Astrocyte of the spinal cord (primary cell): Measurements from ENCODE around the gene ARHGEF1.
A peak's percentile ranks its signal among the peaks of the same experiment; 100 is the strongest.

Experiments used
- DNase-seq: peaks from one replicate; pipeline ENCODE4 v3.0.0; 2011; ENCODE audit warnings: low read depth, low spot score
- H3K4me3 ChIP-seq: 2 replicates; pipeline ENCODE4 v1.5.1; 2011; ENCODE audit warnings: low read depth, mild to moderate bottlenecking, low read length, moderate library complexity
- in situ Hi-C: cut with HindIII; loops from 2 replicates; pipeline ENCODE4 v1.10.0; 2017; ENCODE audit warnings: low sequenced_read_pairs
- TF ChIP-seq, protein P1 (sequence below): IDR thresholded peaks from 2 replicates; pipeline ENCODE4 v1.5.1; 2012; ENCODE audit warnings: low read depth, mild to moderate bottlenecking, low read length, inconsistent platforms

Gene ARHGEF1

DNA sequence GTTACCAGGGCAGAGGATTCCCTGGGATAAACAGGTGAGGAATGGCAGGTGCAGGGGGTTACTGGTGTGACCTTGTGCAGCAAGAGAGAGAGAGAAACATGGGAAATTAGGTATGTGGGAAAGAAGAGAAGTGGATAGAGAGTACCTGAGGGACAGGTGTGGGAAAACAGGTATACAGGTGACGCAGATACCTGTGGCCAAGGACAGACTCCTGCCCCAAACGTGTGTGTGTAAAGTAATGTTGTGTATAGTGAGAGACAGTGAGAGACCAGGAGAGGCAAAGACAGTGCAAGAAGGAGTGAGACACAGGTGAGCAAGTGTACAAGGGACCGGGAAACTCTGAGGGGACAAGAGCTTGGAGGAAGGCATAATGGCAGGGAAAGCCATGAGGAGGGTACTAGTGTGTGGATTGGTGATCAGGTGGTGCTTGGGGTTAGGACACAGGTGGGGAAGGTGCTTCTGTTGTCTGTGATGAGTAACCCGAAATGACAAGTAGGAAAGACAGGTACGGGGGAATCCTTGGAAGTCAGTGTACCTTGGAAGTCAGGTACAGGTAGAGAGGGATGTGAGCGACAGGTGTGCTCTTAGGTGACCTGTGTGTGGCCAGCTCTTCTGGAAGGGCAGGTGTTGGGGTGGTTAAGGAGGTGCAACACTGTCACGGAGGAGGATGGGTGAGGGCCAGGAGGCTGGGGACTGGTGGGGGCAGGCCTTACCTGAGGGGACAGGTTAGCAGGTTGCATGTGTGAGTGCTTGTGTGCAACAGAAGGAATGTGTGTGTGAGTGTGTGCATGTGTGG lies 42.4 kb downstream of the ARHGEF1 start:
- TF ChIP-seq, protein P1, sequence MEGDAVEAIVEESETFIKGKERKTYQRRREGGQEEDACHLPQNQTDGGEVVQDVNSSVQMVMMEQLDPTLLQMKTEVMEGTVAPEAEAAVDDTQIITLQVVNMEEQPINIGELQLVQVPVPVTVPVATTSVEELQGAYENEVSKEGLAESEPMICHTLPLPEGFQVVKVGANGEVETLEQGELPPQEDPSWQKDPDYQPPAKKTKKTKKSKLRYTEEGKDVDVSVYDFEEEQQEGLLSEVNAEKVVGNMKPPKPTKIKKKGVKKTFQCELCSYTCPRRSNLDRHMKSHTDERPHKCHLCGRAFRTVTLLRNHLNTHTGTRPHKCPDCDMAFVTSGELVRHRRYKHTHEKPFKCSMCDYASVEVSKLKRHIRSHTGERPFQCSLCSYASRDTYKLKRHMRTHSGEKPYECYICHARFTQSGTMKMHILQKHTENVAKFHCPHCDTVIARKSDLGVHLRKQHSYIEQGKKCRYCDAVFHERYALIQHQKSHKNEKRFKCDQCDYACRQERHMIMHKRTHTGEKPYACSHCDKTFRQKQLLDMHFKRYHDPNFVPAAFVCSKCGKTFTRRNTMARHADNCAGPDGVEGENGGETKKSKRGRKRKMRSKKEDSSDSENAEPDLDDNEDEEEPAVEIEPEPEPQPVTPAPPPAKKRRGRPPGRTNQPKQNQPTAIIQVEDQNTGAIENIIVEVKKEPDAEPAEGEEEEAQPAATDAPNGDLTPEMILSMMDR = no peak
- no peak for DNase-seq
- in situ Hi-C loops = no loop called here
- no peak overlapping the region for H3K4me3 ChIP-seq

DNA sequence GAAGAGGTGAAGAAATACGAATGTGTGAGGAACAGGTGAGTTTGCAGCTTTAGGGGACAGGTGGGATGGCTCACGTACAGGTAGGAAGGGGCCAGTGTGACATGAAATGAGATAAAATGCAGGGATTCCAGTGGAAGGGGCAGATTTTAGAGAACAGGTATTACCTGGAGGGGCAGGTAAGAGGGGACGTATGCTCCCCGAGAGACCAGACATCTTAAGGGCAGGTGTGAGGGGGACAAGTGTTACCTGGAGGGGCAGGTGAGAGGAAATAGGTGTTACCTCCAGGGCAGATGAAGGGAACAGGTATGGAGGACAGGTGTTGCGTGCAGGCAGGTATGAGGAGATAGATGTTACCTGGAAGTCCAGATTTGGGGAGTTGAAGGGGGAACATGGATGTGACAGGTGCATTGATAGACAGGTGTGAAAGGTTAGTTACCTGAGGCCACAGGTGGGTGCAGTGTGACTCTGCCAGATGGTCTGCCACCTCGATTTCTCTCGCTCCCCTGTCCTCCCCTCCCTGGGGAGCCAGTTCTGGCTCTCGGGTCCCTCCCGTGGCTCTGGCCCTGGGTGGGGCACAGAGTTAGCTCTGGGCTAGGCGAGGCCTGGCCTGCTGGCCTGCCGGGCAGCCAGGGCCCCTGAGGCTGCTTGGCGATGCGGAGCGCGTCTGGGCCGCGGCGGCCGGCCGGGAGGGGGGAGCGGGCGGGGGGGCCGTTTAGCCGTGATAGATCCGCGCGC lies 43.2 kb downstream of the ARHGEF1 start:
- no peak for DNase-seq
- TF ChIP-seq, protein P1 = no peak
- H3K4me3 ChIP-seq = no peak overlapping the region
- in situ Hi-C loops = no loop called here

DNA sequence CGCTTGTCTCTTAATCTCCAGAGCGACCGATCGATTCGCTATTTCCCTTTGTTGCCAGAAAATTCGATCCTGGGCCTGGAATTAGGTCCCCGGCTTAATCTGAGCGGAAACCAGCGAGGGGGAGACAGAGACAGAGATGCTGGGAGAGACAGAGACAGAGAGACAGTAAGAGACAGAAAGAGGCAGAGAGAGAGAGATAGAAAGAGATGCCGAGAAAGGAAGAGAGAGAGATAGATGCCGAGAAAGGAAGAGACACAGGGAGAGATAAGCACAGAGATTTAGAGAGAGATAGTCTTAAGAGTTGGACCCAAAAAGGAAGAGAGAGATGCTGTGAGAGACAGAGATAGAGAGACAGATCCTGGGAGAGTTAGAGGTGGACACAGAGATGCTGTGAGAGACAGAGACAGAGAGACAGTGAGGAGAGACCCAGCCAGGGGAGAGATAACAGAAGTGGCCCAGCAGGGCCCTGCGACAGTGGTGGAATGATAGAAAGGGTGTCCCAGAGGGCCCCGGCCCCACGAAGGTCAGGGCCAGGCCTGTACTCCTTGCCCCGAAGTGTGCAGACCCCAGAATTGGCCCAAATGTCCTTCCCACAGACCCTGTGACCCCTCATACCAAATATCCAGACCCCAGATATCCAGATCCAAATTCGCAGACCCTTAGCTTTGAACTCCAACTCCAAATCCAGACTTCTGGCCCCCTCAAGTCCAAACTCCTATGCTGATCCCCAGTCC lies 43.9 kb downstream of the ARHGEF1 start:
- H3K4me3 ChIP-seq = no peak overlapping the region
- DNase-seq = no peak
- in situ Hi-C loops = no loop called here
- TF ChIP-seq, protein P1 = no peak

DNA sequence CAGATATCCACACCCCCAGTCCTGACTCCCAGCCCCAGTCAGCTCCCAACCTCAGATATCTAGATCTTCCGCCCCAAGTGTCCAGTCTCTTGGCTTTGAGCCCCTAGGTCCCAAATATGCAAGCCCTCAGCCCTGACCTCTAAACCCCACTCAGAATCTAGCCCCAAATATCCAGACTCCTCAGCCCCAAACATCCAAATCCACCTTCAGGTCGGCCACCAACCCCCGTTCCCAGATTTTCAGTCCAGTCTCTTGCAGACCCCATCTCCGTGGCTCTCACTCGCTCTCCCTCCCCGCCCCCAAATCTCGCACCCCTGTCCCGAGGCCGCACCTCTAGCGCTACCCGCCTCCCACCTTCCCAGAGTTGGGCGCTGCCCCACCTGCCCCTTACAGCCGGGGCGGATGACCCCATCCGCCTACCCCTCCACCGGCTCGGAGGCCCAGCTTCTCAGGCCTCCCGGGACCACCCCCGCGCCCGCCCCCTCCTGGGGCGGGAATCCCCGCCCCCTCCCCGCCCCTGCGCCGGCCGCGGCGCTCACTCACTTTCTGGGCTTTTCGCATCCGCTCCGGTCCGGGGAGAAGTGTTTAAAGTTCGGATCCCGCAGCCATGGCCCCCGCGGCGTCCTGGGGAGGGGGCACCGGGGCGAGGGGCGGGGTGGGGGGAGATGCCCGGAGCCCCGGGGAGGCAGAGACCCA lies 44.7 kb downstream of the ARHGEF1 start:
- DNase-seq = no peak
- TF ChIP-seq, protein P1 = no peak
- in situ Hi-C loops = no loop called here
- H3K4me3 ChIP-seq = peak overlapping the region; percentile 29

DNA sequence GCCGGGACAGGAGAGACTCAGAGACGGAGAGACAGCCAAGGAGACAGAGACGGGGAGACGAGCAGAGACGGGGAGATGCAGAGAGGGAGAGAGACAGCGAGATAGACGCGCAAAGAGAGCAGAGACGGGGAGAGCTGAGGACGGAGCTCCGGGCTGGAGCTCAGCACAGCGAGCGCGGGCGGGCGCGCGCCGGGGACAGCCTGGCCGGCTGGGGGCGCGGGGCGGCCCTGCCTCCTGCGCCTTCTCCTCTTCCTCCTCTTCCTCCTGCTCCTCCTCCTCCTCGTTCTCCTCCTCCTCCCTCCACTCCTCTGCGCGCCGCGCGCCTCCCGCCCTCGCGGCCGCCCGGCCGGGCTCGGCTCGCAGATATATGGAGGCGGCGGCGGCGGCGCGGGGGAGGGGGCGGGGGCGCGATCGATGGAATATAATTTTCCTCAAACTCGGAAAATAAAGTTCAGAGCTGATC lies 45.3 kb downstream of the ARHGEF1 start, which contains the start of gene ERFL:
ERFL (minus strand) TSS at position 229 of the 463 bp plus-strand sequence. CDS start 15,530 bp downstream, outside the sequence.
- no peak for DNase-seq
- in situ Hi-C loops = no loop called here
- TF ChIP-seq, protein P1 = no peak
- peak within 1 kb of the TSS; percentile 29 for H3K4me3 ChIP-seq
